HG03460 (cell line): ENCODE data around the gene ZDHHC16.

ENCODE experiments used
- ATAC-seq: cut with Tn5 transposase; IDR thresholded peaks from one replicate; pipeline ENCODE4 v1.9.1; 2021; ENCODE audit not compliant: unreplicated experiment

The ZDHHC16 gene

GRCh38 chr10:97506199-97506991 is 60.4 kb downstream of the ZDHHC16 start:
- ATAC-seq, result no peak
